IPS-18c (cell line): Measurements from ENCODE around the gene DBF4B.
A peak's percentile ranks its signal among the peaks of the same experiment; 100 is the strongest.
"Not testable (repeated sequence)": the region's sequence is repeated elsewhere in the genome, so short reads cannot be mapped to it uniquely, and the experiment has no call there.

ENCODE experiments used
- H3K4me3 ChIP-seq: 2 replicates; pipeline ENCODE4 v1.7.0; 2013; ENCODE audit warnings: low read depth, mild to moderate bottlenecking, low read length, moderate library complexity; ENCODE audit not compliant: insufficient read depth
- H3K9me3 ChIP-seq: one replicate; pipeline ENCODE4 v1.6.1; 2013; ENCODE audit warnings: mild to moderate bottlenecking, low read length, moderate library complexity; ENCODE audit not compliant: control insufficient read depth, insufficient read depth

Gene DBF4B

GRCh38 chr17:44707755-44708400 lies 587 bp upstream of the DBF4B start:
- H3K4me3 ChIP-seq: peak overlapping the region; percentile 90

GRCh38 chr17:44719444-44719843 lies 11.0 kb downstream of the DBF4B start:
- Histone ChIP-seq H3K9me3 (no peaks in the 10 kb centered on the region), H3K4me3 (no peak overlapping the region)

More at GRCh38 chr17:44707755-44708400, 587 bp upstream of the DBF4B start:
- no peaks in the 10 kb centered on the region for H3K9me3 ChIP-seq

GRCh38 chr17:44722254-44722653 lies 13.8 kb downstream of the DBF4B start:
- Histone ChIP-seq H3K4me3 (no peak overlapping the region), H3K9me3 (no peaks in the 10 kb centered on the region)

GRCh38 chr17:44726121-44726520 lies 17.7 kb downstream of the DBF4B start:
- not testable (repeated sequence) for H3K9me3 ChIP-seq, H3K4me3 ChIP-seq

- H3K4me3 ChIP-seq: no peak overlapping the region
- no peaks in the 10 kb centered on the region for H3K9me3 ChIP-seq
Observed at GRCh38 chr17:44733753-44734152, 25.3 kb downstream of the DBF4B start.

- Histone ChIP-seq H3K4me3 (no peak overlapping the region), H3K9me3 (no peaks in the 10 kb centered on the region)
Observed at GRCh38 chr17:44734272-44734671, 25.8 kb downstream of the DBF4B start.

GRCh38 chr17:44736551-44737240 lies 28.2 kb downstream of the DBF4B start:
- Histone ChIP-seq H3K9me3 (no peaks in the 10 kb centered on the region), H3K4me3 (no peak overlapping the region)

GRCh38 chr17:44738214-44738906 lies 29.9 kb downstream of the DBF4B start:
- H3K9me3 ChIP-seq: no peaks in the 10 kb centered on the region
- H3K4me3 ChIP-seq: no peak overlapping the region

- no peak overlapping the region for H3K4me3 ChIP-seq
- H3K9me3 ChIP-seq: no peaks in the 10 kb centered on the region
Observed at GRCh38 chr17:44741316-44741715, 32.9 kb downstream of the DBF4B start.

- no peak overlapping the region for H3K4me3 ChIP-seq
Observed at GRCh38 chr17:44745301-44745700, 36.8 kb downstream of the DBF4B start.

GRCh38 chr17:44745738-44746137 lies 37.3 kb downstream of the DBF4B start:
- not testable (repeated sequence) for H3K9me3 ChIP-seq, H3K4me3 ChIP-seq

More at GRCh38 chr17:44745301-44745700, 36.8 kb downstream of the DBF4B start:
- no peaks in the 10 kb centered on the region for H3K9me3 ChIP-seq

- Histone ChIP-seq H3K9me3 (no peaks in the 10 kb centered on the region), H3K4me3 (no peak overlapping the region)
Observed at GRCh38 chr17:44747566-44747965, 39.1 kb downstream of the DBF4B start.

- Histone ChIP-seq H3K4me3 (no peak overlapping the region), H3K9me3 (no peaks in the 10 kb centered on the region)
Observed at GRCh38 chr17:44749076-44749979, 40.9 kb downstream of the DBF4B start.

GRCh38 chr17:44749980-44750318 lies 41.5 kb downstream of the DBF4B start:
- Histone ChIP-seq H3K9me3 (no peaks in the 10 kb centered on the region), H3K4me3 (no peak overlapping the region)

- no peaks in the 10 kb centered on the region for H3K9me3 ChIP-seq
- H3K4me3 ChIP-seq: no peak overlapping the region
Observed at GRCh38 chr17:44751331-44751730, 42.9 kb downstream of the DBF4B start.

GRCh38 chr17:44751806-44752205 lies 43.3 kb downstream of the DBF4B start:
- no peak overlapping the region for H3K4me3 ChIP-seq

More at GRCh38 chr17:44751806-44752205, 43.3 kb downstream of the DBF4B start:
- H3K9me3 ChIP-seq: no peaks in the 10 kb centered on the region
